Ishikawa (cell line): Measurements from ENCODE around the gene VAV3.

Experiments used
- CEBPB ChIP-seq: IDR thresholded peaks from 2 replicates; pipeline ENCODE4 v1.6.1; 2012
- EP300 ChIP-seq: IDR thresholded peaks from 2 replicates; pipeline ENCODE4 v1.6.1; 2012; ENCODE audit warnings: borderline replicate concordance
- MAX ChIP-seq: IDR thresholded peaks from 2 replicates; pipeline ENCODE4 v1.6.1; 2012
- NFIC ChIP-seq: IDR thresholded peaks from 2 replicates; pipeline ENCODE4 v1.6.1; 2012
- RAD21 ChIP-seq: IDR thresholded peaks from 2 replicates; pipeline ENCODE4 v1.6.1; 2012; ENCODE audit warnings: low read depth
- TAF1 ChIP-seq: IDR thresholded peaks from 2 replicates; pipeline ENCODE4 v1.6.1; 2012; ENCODE audit warnings: low read depth, mild to moderate bottlenecking

GRCh38 chr1:107767156-107767582 is 197.8 kb downstream of the VAV3 start:
- TF ChIP-seq NFIC (no peak), MAX (no peak), RAD21 (no peak), EP300 (no peak), TAF1 (no peak), CEBPB (no peak)
